ENCODE results near the gene ADGRF3.
A peak's percentile ranks its signal among the peaks of the same experiment; 100 is the strongest.
"Not testable (repeated sequence)": the region's sequence is repeated elsewhere in the genome, so short reads cannot be mapped to it uniquely, and the experiment has no call there.

Gene ADGRF3

GRCh38 chr2:26346454-26347053, at the start of gene ADGRF3:
Gene ADGRF3 (minus strand): TSS chr2:26346789. CDS start chr2:26346234, 555 bp downstream.
- DNase-seq = peak in 3 of 4 experiments; percentile 11 to 40 (median 27)

- DNase-seq = no peak
Measured at GRCh38 chr2:26395394-26395793, 48.8 kb upstream of the ADGRF3 start.

- no peak for DNase-seq
Measured at GRCh38 chr2:26394694-26395093, 48.1 kb upstream of the ADGRF3 start.

GRCh38 chr2:26387189-26387588, 40.6 kb upstream of the ADGRF3 start:
- DNase-seq = no peak

- no peak for DNase-seq
Measured at GRCh38 chr2:26384597-26384996, 38.0 kb upstream of the ADGRF3 start.

GRCh38 chr2:26384183-26384582, 37.6 kb upstream of the ADGRF3 start:
- no peak for DNase-seq

GRCh38 chr2:26382564-26382963, 36.0 kb upstream of the ADGRF3 start:
- no peak for DNase-seq

GRCh38 chr2:26380281-26380680, 33.7 kb upstream of the ADGRF3 start:
- no peak for DNase-seq

- DNase-seq = no peak
Measured at GRCh38 chr2:26376799-26377198, 30.2 kb upstream of the ADGRF3 start.

GRCh38 chr2:26370909-26371308, 24.3 kb upstream of the ADGRF3 start:
- not testable (repeated sequence) for DNase-seq

GRCh38 chr2:26369664-26370063, 23.1 kb upstream of the ADGRF3 start:
- not testable (repeated sequence) for DNase-seq

GRCh38 chr2:26366957-26367356, 20.4 kb upstream of the ADGRF3 start:
- DNase-seq = no peak

GRCh38 chr2:26364669-26365068, 18.1 kb upstream of the ADGRF3 start:
- no peak for DNase-seq

- no peak for DNase-seq
Measured at GRCh38 chr2:26363958-26364357, 17.4 kb upstream of the ADGRF3 start.

- no peak for DNase-seq
Measured at GRCh38 chr2:26363323-26363722, 16.7 kb upstream of the ADGRF3 start.

- no peak for DNase-seq
Measured at GRCh38 chr2:26359886-26360473, 13.4 kb upstream of the ADGRF3 start.

- no peak for DNase-seq
Measured at GRCh38 chr2:26356771-26357170, 10.2 kb upstream of the ADGRF3 start.

- no peak for DNase-seq
Measured at GRCh38 chr2:26356111-26356510, 9.5 kb upstream of the ADGRF3 start.

- no peak for DNase-seq
Measured at GRCh38 chr2:26355038-26355995, 8.7 kb upstream of the ADGRF3 start.

- DNase-seq = not testable (repeated sequence)
Measured at GRCh38 chr2:26354469-26354868, 7.9 kb upstream of the ADGRF3 start.

GRCh38 chr2:26352892-26353291, 6.3 kb upstream of the ADGRF3 start:
- no peak for DNase-seq

- no peak for DNase-seq
Measured at GRCh38 chr2:26351375-26352090, 4.9 kb upstream of the ADGRF3 start.

GRCh38 chr2:26349690-26350089, 3.1 kb upstream of the ADGRF3 start:
- no peak for DNase-seq
